Trophoblast cell (in vitro differentiated cells and primary cell): ENCODE measurements around the gene VMP1.
"Not testable (repeated sequence)": the region's sequence is repeated elsewhere in the genome, so short reads cannot be mapped to it uniquely, and the experiment has no call there.

Experiments
- DNase-seq, 2 donors: peaks; one replicate each; pipeline ENCODE4 v3.0.0-alpha.2; 2016
- H2AFZ ChIP-seq: 2 replicates; pipeline ENCODE4 v1.6.1; 2013; ENCODE audit warnings: low read length, moderate library complexity, mild to moderate bottlenecking; ENCODE audit not compliant: insufficient read depth, poor library complexity
- H2AK5ac ChIP-seq: 2 replicates; pipeline ENCODE4 v1.6.1; 2013; ENCODE audit warnings: mild to moderate bottlenecking, low read length
- H2BK120ac ChIP-seq: 2 replicates; pipeline ENCODE4 v1.6.1; 2013; ENCODE audit warnings: low read length, mild to moderate bottlenecking, moderate library complexity; ENCODE audit not compliant: insufficient read depth, poor library complexity
- H2BK12ac ChIP-seq: 2 replicates; pipeline ENCODE4 v1.6.1; 2013; ENCODE audit warnings: mild to moderate bottlenecking, low read length, moderate library complexity
- H2BK5ac ChIP-seq: 2 replicates; pipeline ENCODE4 v1.6.1; 2013; ENCODE audit warnings: low read length, low read depth, moderate library complexity, mild to moderate bottlenecking; ENCODE audit not compliant: poor library complexity
- H3K14ac ChIP-seq: 2 replicates; pipeline ENCODE4 v1.6.1; 2013; ENCODE audit warnings: mild to moderate bottlenecking, low read length
- H3K18ac ChIP-seq: 2 replicates; pipeline ENCODE4 v1.6.1; 2013; ENCODE audit warnings: mild to moderate bottlenecking, low read length
- H3K23ac ChIP-seq: 2 replicates; pipeline ENCODE4 v1.6.1; 2013; ENCODE audit warnings: low read length
- H3K27ac ChIP-seq: 2 replicates; pipeline ENCODE4 v1.5.1; 2013; ENCODE audit warnings: low read depth, mild to moderate bottlenecking, inconsistent platforms, low read length, moderate library complexity
- H3K27me3 ChIP-seq: 2 replicates; pipeline ENCODE4 v1.6.1; 2013; ENCODE audit warnings: inconsistent platforms, mild to moderate bottlenecking, low read length, moderate library complexity; ENCODE audit not compliant: insufficient read depth
- H3K36me3 ChIP-seq, 2 experiments: 1 replicate in 1 of 2; 2 replicates in 1 of 2; pipeline ENCODE4 v1.6.1; 2013; ENCODE audit warnings: low read length in 2 of 2, mild to moderate bottlenecking in 2 of 2, moderate library complexity in 1 of 2; ENCODE audit not compliant: insufficient read depth in 2 of 2, control insufficient read depth in 1 of 2
- H3K4ac ChIP-seq: 2 replicates; pipeline ENCODE4 v1.6.1; 2013; ENCODE audit warnings: low read depth, mild to moderate bottlenecking, low read length, moderate library complexity
- H3K4me1 ChIP-seq, 2 experiments: 1 replicate in 1 of 2; 2 replicates in 1 of 2; pipeline ENCODE4 v1.6.1; 2013; ENCODE audit warnings: low read length in 2 of 2, mild to moderate bottlenecking in 2 of 2, moderate library complexity in 1 of 2; ENCODE audit not compliant: insufficient read depth in 2 of 2, control insufficient read depth in 1 of 2
- H3K4me2 ChIP-seq: 2 replicates; pipeline ENCODE4 v1.6.1; 2013; ENCODE audit warnings: inconsistent platforms, mild to moderate bottlenecking, low read length, moderate library complexity
- H3K4me3 ChIP-seq: 2 replicates; pipeline ENCODE4 v1.5.1; 2013; ENCODE audit warnings: mild to moderate bottlenecking, low read depth, low read length, inconsistent platforms
- H3K79me1 ChIP-seq: one replicate; pipeline ENCODE4 v1.6.1; 2013; ENCODE audit warnings: low read length
- H3K79me2 ChIP-seq: 2 replicates; pipeline ENCODE4 v1.6.1; 2013; ENCODE audit warnings: low read length, mild to moderate bottlenecking; ENCODE audit not compliant: control insufficient read depth, insufficient read depth, poor library complexity
- H3K9ac ChIP-seq: 2 replicates; pipeline ENCODE4 v1.6.1; 2013; ENCODE audit warnings: mild to moderate bottlenecking, low read length
- H3K9me3 ChIP-seq: 2 replicates; pipeline ENCODE4 v1.6.1; 2013; ENCODE audit warnings: low read depth, mild to moderate bottlenecking, control low read depth, inconsistent platforms, low read length; ENCODE audit not compliant: insufficient read depth
- H4K12ac ChIP-seq: 2 replicates; pipeline ENCODE4 v1.6.1; 2013; ENCODE audit warnings: low read depth, mild to moderate bottlenecking, low read length, moderate library complexity
- H4K8ac ChIP-seq: 2 replicates; pipeline ENCODE4 v1.6.1; 2013; ENCODE audit warnings: low read depth, mild to moderate bottlenecking, low read length, moderate library complexity
- H4K91ac ChIP-seq: one replicate; pipeline ENCODE4 v1.6.1; 2013; ENCODE audit warnings: low read depth, mild to moderate bottlenecking, low read length, moderate library complexity
- WGBS: extraction: QIAGEN DNeasy Blood & Tissue Kit; methylation state at CpG from one replicate; pipeline ENCODE4 v1.1.7; 2013; ENCODE audit warnings: missing lambda C conversion rate; ENCODE audit not compliant: insufficient read length, insufficient coverage; ENCODE audit errors: extremely low coverage; 5-methylcytosine and 5-hydroxymethylcytosine counted together

VMP1 gene

DNA sequence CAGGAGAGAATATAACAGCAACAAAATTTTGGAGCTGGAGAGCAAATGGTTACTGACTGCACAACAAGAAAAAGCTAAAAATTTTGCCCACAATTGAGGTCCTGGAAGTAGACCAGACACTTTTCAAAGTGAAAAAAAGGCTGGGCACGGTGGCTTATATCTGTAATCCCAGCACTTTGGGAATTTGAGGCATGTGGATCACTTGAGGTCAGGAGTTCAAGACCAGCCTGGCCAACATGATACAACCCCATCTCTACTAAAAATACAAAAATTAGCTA lies 162.4 kb downstream of the VMP1 start:
- Histone ChIP-seq H4K8ac (no peak overlapping the region), H3K9me3 (no peaks in the 10 kb centered on the region), H3K27me3 (no peaks in the 10 kb centered on the region), H2AFZ (no peak overlapping the region), H2AK5ac (no peak overlapping the region), H2BK12ac (no peak overlapping the region), H3K79me1 (no peaks in the 10 kb centered on the region), H3K4me1 (peaks cover 3 to 6% of the 10 kb centered on the region in 2 experiments), H3K14ac (no peak overlapping the region), H4K91ac (no peak overlapping the region), H3K4me2 (no peak overlapping the region), H3K27ac (no peak overlapping the region), H3K4ac (no peak overlapping the region), H3K79me2 (no peaks in the 10 kb centered on the region), H2BK5ac (no peak overlapping the region), H2BK120ac (no peak overlapping the region), H3K36me3 (peaks cover 8% of the 10 kb centered on the region in 2 experiments), H3K4me3 (no peak overlapping the region), H3K18ac (no peak overlapping the region), H3K23ac (no peak overlapping the region), H4K12ac (no peak overlapping the region), H3K9ac (no peak overlapping the region)
- no peak for DNase-seq
- WGBS: no CpG with 5 or more reads among the region's 1 CpG

DNA sequence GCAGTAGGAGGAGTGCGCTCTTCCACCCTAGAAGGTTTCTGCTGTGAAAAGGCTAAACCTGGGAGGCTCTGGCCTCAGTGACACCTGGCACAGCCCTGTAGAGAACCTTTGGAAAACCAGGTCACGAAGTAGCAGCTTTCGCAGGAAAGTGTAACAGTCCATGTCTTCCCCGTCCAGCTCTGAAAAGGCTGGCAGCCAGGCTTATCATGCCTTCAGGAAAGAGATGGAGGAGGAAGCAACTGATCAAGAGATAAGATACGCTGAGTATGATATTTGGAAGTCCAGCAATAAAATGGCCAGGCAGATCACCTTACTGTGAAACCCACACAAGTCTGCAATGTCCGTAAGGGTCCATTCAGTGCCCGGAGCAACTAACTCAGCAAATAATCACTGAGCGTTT lies 163.0 kb downstream of the VMP1 start:
- H3K36me3 ChIP-seq: peaks cover 8 to 14% of the 10 kb centered on the region in 2 experiments
- peak in 1 of 2 donors; percentile 58 for DNase-seq
- H3K27me3 ChIP-seq: no peaks in the 10 kb centered on the region
- peaks cover 3 to 6% of the 10 kb centered on the region in 2 experiments for H3K4me1 ChIP-seq
- H3K4ac ChIP-seq: no peak overlapping the region
- H2AK5ac ChIP-seq: no peak overlapping the region
- H3K4me2 ChIP-seq: no peak overlapping the region
- H3K79me2 ChIP-seq: no peaks in the 10 kb centered on the region
- H2BK120ac ChIP-seq: no peak overlapping the region
- no peak overlapping the region for H2BK12ac ChIP-seq
- H3K27ac ChIP-seq: no peak overlapping the region
- no peak overlapping the region for H2AFZ ChIP-seq
- no peak overlapping the region for H3K4me3 ChIP-seq
- no peak overlapping the region for H2BK5ac ChIP-seq
- no peak overlapping the region for H4K8ac ChIP-seq
- H4K12ac ChIP-seq: no peak overlapping the region
- H3K14ac ChIP-seq: no peak overlapping the region
- H3K23ac ChIP-seq: no peak overlapping the region
- H4K91ac ChIP-seq: no peak overlapping the region
- H3K79me1 ChIP-seq: no peaks in the 10 kb centered on the region
- H3K18ac ChIP-seq: no peak overlapping the region
- no CpG with 5 or more reads among the region's 8 CpGs for WGBS
- H3K9me3 ChIP-seq: no peaks in the 10 kb centered on the region
- H3K9ac ChIP-seq: no peak overlapping the region

DNA sequence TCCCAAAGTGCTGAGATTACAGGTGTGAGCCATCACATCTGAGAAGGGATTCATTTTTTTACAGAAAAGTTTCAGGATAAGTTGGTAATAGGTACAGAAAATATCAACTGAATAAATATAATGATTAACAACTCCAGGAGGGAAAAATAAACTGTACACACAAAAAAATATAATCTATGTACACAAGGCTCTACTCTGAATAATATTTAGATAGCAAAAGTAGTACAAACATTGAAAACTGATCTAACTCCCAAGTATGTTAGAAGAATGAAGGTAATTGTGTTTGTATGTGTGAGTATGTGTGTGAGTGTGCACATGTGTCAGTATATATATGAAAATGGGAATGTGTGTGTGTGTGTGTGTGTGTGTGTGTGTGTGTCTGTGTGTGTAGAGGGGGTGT lies 164.9 kb downstream of the VMP1 start:
- Histone ChIP-seq H2BK12ac (no peak overlapping the region), H2BK120ac (no peak overlapping the region), H3K4me1 (peaks cover 3 to 6% of the 10 kb centered on the region in 2 experiments), H3K9ac (no peak overlapping the region), H2BK5ac (no peak overlapping the region), H3K79me1 (no peaks in the 10 kb centered on the region), H2AK5ac (no peak overlapping the region), H4K8ac (no peak overlapping the region), H3K27ac (no peak overlapping the region), H3K9me3 (no peaks in the 10 kb centered on the region), H4K12ac (no peak overlapping the region), H3K36me3 (peaks cover 15 to 17% of the 10 kb centered on the region in 2 experiments), H3K4ac (no peak overlapping the region), H3K18ac (no peak overlapping the region), H4K91ac (no peak overlapping the region), H3K4me2 (no peak overlapping the region), H2AFZ (no peak overlapping the region), H3K4me3 (no peak overlapping the region), H3K27me3 (no peaks in the 10 kb centered on the region), H3K23ac (no peak overlapping the region), H3K14ac (no peak overlapping the region), H3K79me2 (no peaks in the 10 kb centered on the region)
- DNase-seq: no peak

DNA sequence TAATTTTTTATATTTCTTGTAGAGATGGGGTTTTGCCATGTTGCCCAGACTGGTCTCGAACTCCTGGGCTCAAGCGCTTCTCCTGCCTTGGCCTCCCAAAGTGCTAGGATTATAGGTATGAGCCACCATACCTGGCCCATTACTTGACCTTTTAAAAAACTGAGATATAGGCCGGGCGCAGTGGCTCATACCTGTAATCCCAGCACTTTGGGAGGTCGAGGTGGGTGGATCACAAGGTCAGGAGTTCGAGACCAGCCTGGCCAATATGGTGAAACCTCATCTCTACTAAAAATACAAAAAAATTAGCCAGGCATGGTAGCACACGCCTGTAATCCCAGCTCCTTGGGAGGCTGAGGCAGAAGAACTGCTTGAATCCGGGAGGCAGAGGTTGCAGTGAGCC lies 166.0 kb downstream of the VMP1 start:
- not testable (repeated sequence) for H4K91ac ChIP-seq, H2BK12ac ChIP-seq, H3K4me1 ChIP-seq, H4K8ac ChIP-seq, H3K79me2 ChIP-seq, H3K9me3 ChIP-seq, H3K4me2 ChIP-seq, H3K23ac ChIP-seq, H3K18ac ChIP-seq, H3K79me1 ChIP-seq, H4K12ac ChIP-seq, H3K27ac ChIP-seq, H3K9ac ChIP-seq, H2BK120ac ChIP-seq, H3K27me3 ChIP-seq, H2BK5ac ChIP-seq, H2AK5ac ChIP-seq, H2AFZ ChIP-seq, H3K14ac ChIP-seq, DNase-seq, H3K4ac ChIP-seq, H3K4me3 ChIP-seq
- peaks cover 15 to 17% of the 10 kb centered on the region in 2 experiments for H3K36me3 ChIP-seq
- WGBS: no CpG with 5 or more reads among the region's 8 CpGs

DNA sequence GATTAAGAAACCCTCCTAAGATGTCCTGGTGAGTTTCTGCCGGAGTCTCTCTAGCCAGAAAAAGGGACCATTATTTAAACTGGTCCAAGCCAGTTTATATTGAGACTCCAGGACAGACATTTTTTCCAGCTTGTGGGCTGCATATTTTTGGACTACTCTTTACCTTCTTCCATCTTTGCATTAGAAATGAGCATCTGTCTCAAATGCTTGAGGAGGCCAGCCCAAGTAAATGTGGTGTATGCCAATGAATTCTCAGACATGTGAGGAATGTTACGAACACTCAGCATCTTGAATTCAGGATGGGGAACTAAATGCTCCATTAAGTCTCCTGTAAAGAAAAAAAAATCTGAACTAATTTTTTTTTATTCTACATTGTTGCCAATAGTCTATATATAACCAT lies 166.9 kb downstream of the VMP1 start:
- no peak overlapping the region for H3K4ac ChIP-seq
- H4K12ac ChIP-seq: no peak overlapping the region
- no peak overlapping the region for H3K23ac ChIP-seq
- no CpG with 5 or more reads among the region's 2 CpGs for WGBS
- no peak overlapping the region for H2BK5ac ChIP-seq
- no peaks in the 10 kb centered on the region for H3K27me3 ChIP-seq
- H3K27ac ChIP-seq: no peak overlapping the region
- H3K4me2 ChIP-seq: no peak overlapping the region
- H2AK5ac ChIP-seq: no peak overlapping the region
- H4K91ac ChIP-seq: no peak overlapping the region
- no peaks in the 10 kb centered on the region for H3K79me2 ChIP-seq
- H3K4me3 ChIP-seq: no peak overlapping the region
- DNase-seq: no peak
- H3K18ac ChIP-seq: no peak overlapping the region
- H3K14ac ChIP-seq: no peak overlapping the region
- H3K9me3 ChIP-seq: no peaks in the 10 kb centered on the region
- no peak overlapping the region for H4K8ac ChIP-seq
- no peaks in the 10 kb centered on the region for H3K79me1 ChIP-seq
- peaks cover 15 to 17% of the 10 kb centered on the region in 2 experiments for H3K36me3 ChIP-seq
- H3K9ac ChIP-seq: no peak overlapping the region
- H2BK120ac ChIP-seq: no peak overlapping the region
- peaks cover 2 to 3% of the 10 kb centered on the region in 2 experiments for H3K4me1 ChIP-seq
- no peak overlapping the region for H2BK12ac ChIP-seq
- no peak overlapping the region for H2AFZ ChIP-seq
